Endodermal cell (in vitro differentiated cells): ENCODE measurements around the gene ZIC4. TPM values are rescaled to one million over a fixed set of nuclear protein-coding genes. Genes with fewer than 3 reads are reported as not detected.
A peak's percentile ranks its signal among the peaks of the same experiment; 100 is the strongest.

Source experiments
- DNase-seq: peaks from one replicate; pipeline ENCODE4 v3.0.0-alpha.2; 2017
- H3K27ac ChIP-seq: 2 replicates; pipeline ENCODE4 v1.5.1; 2013; ENCODE audit warnings: mild to moderate bottlenecking, low read depth, low read length, moderate library complexity
- H3K27me3 ChIP-seq: 2 replicates; pipeline ENCODE4 v1.6.1; 2013; ENCODE audit warnings: mild to moderate bottlenecking, low read length, moderate library complexity; ENCODE audit not compliant: insufficient read depth, control insufficient read depth, poor library complexity, severe bottlenecking
- H3K36me3 ChIP-seq: 2 replicates; pipeline ENCODE4 v1.7.0; 2013; ENCODE audit warnings: mild to moderate bottlenecking, low read length, moderate library complexity; ENCODE audit not compliant: control insufficient read depth, insufficient read depth
- H3K4me1 ChIP-seq: one replicate; pipeline ENCODE4 v1.7.0; 2013; ENCODE audit warnings: low read length; ENCODE audit not compliant: control insufficient read depth, insufficient read depth
- H3K4me3 ChIP-seq: 2 replicates; pipeline ENCODE4 v1.5.1; 2013; ENCODE audit warnings: mild to moderate bottlenecking, low read length, moderate library complexity
- H3K9ac ChIP-seq: 2 replicates; pipeline ENCODE4 v1.6.1; 2013; ENCODE audit warnings: mild to moderate bottlenecking, low read length, moderate library complexity; ENCODE audit not compliant: poor library complexity, severe bottlenecking; ENCODE audit errors: extremely low read depth
- H3K9me3 ChIP-seq: 2 replicates; pipeline ENCODE4 v1.6.1; 2013; ENCODE audit warnings: mild to moderate bottlenecking, low read length, moderate library complexity; ENCODE audit not compliant: control insufficient read depth
- H3K27ac Mint-ChIP-seq: 2 replicates; pipeline ENCODE4 v1.8.0; 2020; ENCODE audit warnings: mixed read lengths
- H3K27me3 Mint-ChIP-seq: 2 replicates; pipeline ENCODE4 v1.8.0; 2021; ENCODE audit warnings: mild to moderate bottlenecking, mixed read lengths; ENCODE audit not compliant: insufficient read depth
- H3K36me3 Mint-ChIP-seq: 2 replicates; pipeline ENCODE4 v1.8.0; 2020; ENCODE audit warnings: low read depth, mixed read lengths
- H3K4me1 Mint-ChIP-seq: 2 replicates; pipeline ENCODE4 v1.8.0; 2020; ENCODE audit warnings: mixed read lengths
- H3K4me3 Mint-ChIP-seq: 2 replicates; pipeline ENCODE4 v1.8.0; 2020; ENCODE audit warnings: mild to moderate bottlenecking, moderate library complexity, mixed read lengths
- H3K9me3 Mint-ChIP-seq: 2 replicates; pipeline ENCODE4 v1.8.0; 2020; ENCODE audit warnings: mild to moderate bottlenecking, mixed read lengths
- CTCF ChIP-seq: fragments of 200-600 bp; sonication (generic); conservative IDR thresholded peaks from 2 replicates; pipeline ENCODE4 v1.5.0; 2021; ENCODE audit warnings: antibody characterized with exemption, mild to moderate bottlenecking
- WGBS, 2 experiments: methylation state at CpG; one replicate each; pipeline versions ENCODE4 v1.1.5 to v1.1.7; 2013; ENCODE audit warnings: missing lambda C conversion rate in 2 of 2, mixed read lengths in 1 of 2; ENCODE audit not compliant: insufficient coverage in 1 of 2, insufficient read length in 1 of 2; 5-methylcytosine and 5-hydroxymethylcytosine counted together
- total RNA-seq, 2 donors: library from RNA; stranded (reverse); fragmentation: NEBNext Ultra II Directional in 1 of 2; extraction: Animal tissue kit (Norgen Biotek cat#: 25700) in 1 of 2; gene quantifications; 2 replicates in 1 of 2; 3 replicates in 1 of 2; pipeline ENCODE4 v1.2.1, GENCODE V29; 2021

Gene ZIC4
- total RNA-seq, 2 donors from 2014 or later = not detected

- Histone ChIP-seq H3K27ac (peak overlapping the region; percentile 97), H3K9me3 (no peaks in the 10 kb centered on the region), H3K9ac (no peak overlapping the region), H3K27me3 (peaks cover 100% of the 10 kb centered on the region), H3K4me1 (peaks cover 6% of the 10 kb centered on the region), H3K4me3 (peak overlapping the region; percentile 69), H3K36me3 (no peaks in the 10 kb centered on the region)
- Mint-ChIP-seq H3K4me3 (peak overlapping the region; percentile 42), H3K9me3 (no peaks in the 10 kb centered on the region), H3K36me3 (no peaks in the 10 kb centered on the region), H3K27ac (no peak overlapping the region), H3K27me3 (peaks cover 100% of the 10 kb centered on the region), H3K4me1 (peaks cover 26% of the 10 kb centered on the region)
- WGBS, 2 experiments = 2% methylated on average over 19 to 34 of the region's 34 CpGs
- peak; percentile 43 for TF ChIP-seq CTCF
- peak; percentile 90 for DNase-seq
These were observed 9.0 kb downstream of the ZIC4 start for GRCh38 chr3:147397155-147397874.

GRCh38 chr3:147396712-147397046, 9.7 kb downstream of the ZIC4 start:
- H3K9me3 ChIP-seq = no peaks in the 10 kb centered on the region
- Mint-ChIP-seq H3K4me3 (no peak overlapping the region), H3K27me3 (peaks cover 100% of the 10 kb centered on the region), H3K36me3 (no peaks in the 10 kb centered on the region), H3K27ac (no peak overlapping the region), H3K9me3 (no peaks in the 10 kb centered on the region), H3K4me1 (peaks cover 27% of the 10 kb centered on the region)
- no peak for DNase-seq
- WGBS, 2 experiments = 6 to 7% methylated on average over 4 to 17 of the region's 17 CpGs
- H3K36me3 ChIP-seq = no peaks in the 10 kb centered on the region
- peaks cover 6% of the 10 kb centered on the region for H3K4me1 ChIP-seq
- no peak overlapping the region for H3K9ac ChIP-seq
- no peak for TF ChIP-seq CTCF
- H3K27me3 ChIP-seq = peaks cover 100% of the 10 kb centered on the region
- H3K27ac ChIP-seq = peak overlapping the region; percentile 97
- no peak overlapping the region for H3K4me3 ChIP-seq

- peaks cover 6% of the 10 kb centered on the region for H3K4me1 ChIP-seq
- H3K9ac ChIP-seq = no peak overlapping the region
These were observed 10.2 kb downstream of the ZIC4 start for GRCh38 chr3:147395899-147396711.

More at GRCh38 chr3:147395899-147396711, 10.2 kb downstream of the ZIC4 start:
- WGBS, 2 experiments = 1 to 3% methylated on average over 25 to 65 of the region's 65 CpGs
- no peaks in the 10 kb centered on the region for H3K9me3 ChIP-seq
- H3K27ac Mint-ChIP-seq = no peak overlapping the region
- peak overlapping the region; percentile 97 for H3K27ac ChIP-seq
- H3K4me3 ChIP-seq = no peak overlapping the region
- no peaks in the 10 kb centered on the region for H3K9me3 Mint-ChIP-seq
- no peak overlapping the region for H3K4me3 Mint-ChIP-seq
- no peak for TF ChIP-seq CTCF
- H3K36me3 Mint-ChIP-seq = no peaks in the 10 kb centered on the region
- H3K27me3 ChIP-seq = peaks cover 100% of the 10 kb centered on the region
- H3K36me3 ChIP-seq = no peaks in the 10 kb centered on the region
- peak; percentile 84 for DNase-seq
- H3K4me1 Mint-ChIP-seq = peaks cover 27% of the 10 kb centered on the region
- peaks cover 100% of the 10 kb centered on the region for H3K27me3 Mint-ChIP-seq
